Lung (tissue), 12 donors: Measurements from ENCODE around the gene ALPK1. TPM values are rescaled to one million over a fixed set of nuclear protein-coding genes. Genes with fewer than 3 reads are reported as not detected.

Experiments
- ATAC-seq: fragments of 200-7000 bp; cut with Tn5 transposase; one replicate; pipeline ENCODE4 v1.9.1; 2020; ENCODE audit warnings: moderate number of reproducible peaks; ENCODE audit not compliant: insufficient read depth, low FRiP score
- DNase-seq, 3 donors: peaks; one replicate each; pipeline ENCODE4 v3.0.0-alpha.2; 2013 to 2017
- H3K27ac ChIP-seq, 2 donors: one replicate each; pipeline ENCODE4 v1.5.1; 2013; ENCODE audit warnings: mild to moderate bottlenecking in 2 of 2, moderate library complexity in 2 of 2, control low read depth in 1 of 2, inconsistent platforms in 1 of 2, low read depth in 1 of 2, low read length in 1 of 2
- H3K27me3 ChIP-seq, 3 donors: one replicate each; pipeline ENCODE4 v1.5.1; 2013; ENCODE audit warnings: low read length in 2 of 3; ENCODE audit not compliant: control insufficient read depth in 3 of 3, insufficient read depth in 3 of 3
- H3K36me3 ChIP-seq, 4 donors: one replicate each; pipeline ENCODE4 v1.5.1; 2013; ENCODE audit warnings: low read length in 4 of 4, mild to moderate bottlenecking in 1 of 4, moderate library complexity in 1 of 4; ENCODE audit not compliant: control insufficient read depth in 4 of 4, insufficient read depth in 4 of 4
- H3K4me1 ChIP-seq, 5 donors: one replicate each; pipeline ENCODE4 v1.5.1; 2013; ENCODE audit warnings: low read length in 5 of 5, mild to moderate bottlenecking in 2 of 5, moderate library complexity in 1 of 5; ENCODE audit not compliant: control insufficient read depth in 5 of 5, insufficient read depth in 5 of 5
- H3K4me3 ChIP-seq: one replicate; pipeline ENCODE4 v1.5.1; 2013; ENCODE audit warnings: mild to moderate bottlenecking, control low read depth, moderate library complexity
- H3K9ac ChIP-seq, 2 donors: one replicate each; pipeline ENCODE4 v1.5.1; 2013; ENCODE audit warnings: low read length in 2 of 2, control low read depth in 1 of 2; ENCODE audit not compliant: insufficient read depth in 1 of 2
- H3K9me3 ChIP-seq, 4 donors: one replicate each; pipeline ENCODE4 v1.5.1; 2013; ENCODE audit warnings: low read length in 3 of 4, mild to moderate bottlenecking in 1 of 4, moderate library complexity in 1 of 4; ENCODE audit not compliant: control insufficient read depth in 4 of 4, insufficient read depth in 3 of 4
- WGBS, 2 donors: extraction: QIAGEN DNeasy Blood & Tissue Kit; methylation state at CpG; one replicate each; pipeline ENCODE4 v1.1.7; 2013; 5-methylcytosine and 5-hydroxymethylcytosine counted together
- polyA plus RNA-seq, 2 donors: library from polyadenylated mRNA; stranded (reverse); fragments of 200-250 nt; gene quantifications; one replicate each; pipeline ENCODE4 v1.2.1, GENCODE V29; 2013
- total RNA-seq, 2 donors: library from RNA; depleted of rRNA in 1 of 2; stranded (reverse); fragments of >200 nt in 1 of 2; gene quantifications; one replicate each; pipeline ENCODE4 v1.2.1, GENCODE V29; 2014 to 2021
- TF ChIP-seq, protein P1 (sequence below): IDR thresholded peaks from 2 replicates; pipeline ENCODE4 v1.5.1; 2012; ENCODE audit warnings: mild to moderate bottlenecking; ENCODE audit errors: control extremely low read depth, extremely low read depth
- donor health status: control.
- donor health status: control.
- donor health status: Bipolar disorder and iron deficiency.
- donor health status: healthy.
- donor health status: DM: yes; HTN: yes; CAD: no.

The ALPK1 gene
- total and polyA plus RNA-seq, 4 donors: 8.9 to 57.2 (median 23.4) TPM

DNA sequence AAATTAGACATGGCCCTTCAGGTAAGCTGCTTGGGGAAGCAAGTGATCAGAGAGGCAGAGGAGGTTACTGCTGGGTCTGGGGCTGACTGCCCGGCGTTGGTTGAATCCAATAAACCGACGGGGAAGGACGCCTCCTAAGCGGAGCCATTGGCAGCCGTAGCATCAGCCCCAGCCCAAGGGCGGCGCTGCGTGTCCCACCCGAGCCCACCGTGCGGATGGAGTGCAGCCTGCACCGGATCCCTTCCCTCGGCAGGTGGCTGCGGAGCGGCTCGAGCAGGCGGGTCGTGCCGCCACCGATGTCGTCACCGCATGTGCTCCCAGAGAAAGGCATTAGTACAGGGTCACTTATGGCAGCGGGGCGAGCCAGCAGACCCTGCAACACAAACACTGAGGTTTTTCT lies 82.1 kb downstream of the ALPK1 start:
- Histone ChIP-seq H3K9me3 (no peaks in the 10 kb centered on the region), H3K27me3 (no peaks in the 10 kb centered on the region), H3K36me3 (peaks cover 4 to 16% (median 7%) of the 10 kb centered on the region in 4 donors), H3K9ac (no peak overlapping the region), H3K4me3 (no peak overlapping the region), H3K27ac (no peak overlapping the region), H3K4me1 (no peaks in the 10 kb centered on the region)
- DNase-seq (peak; percentile 8 to 51 (median 21)), ATAC-seq (no peak)
- TF ChIP-seq, protein P1, sequence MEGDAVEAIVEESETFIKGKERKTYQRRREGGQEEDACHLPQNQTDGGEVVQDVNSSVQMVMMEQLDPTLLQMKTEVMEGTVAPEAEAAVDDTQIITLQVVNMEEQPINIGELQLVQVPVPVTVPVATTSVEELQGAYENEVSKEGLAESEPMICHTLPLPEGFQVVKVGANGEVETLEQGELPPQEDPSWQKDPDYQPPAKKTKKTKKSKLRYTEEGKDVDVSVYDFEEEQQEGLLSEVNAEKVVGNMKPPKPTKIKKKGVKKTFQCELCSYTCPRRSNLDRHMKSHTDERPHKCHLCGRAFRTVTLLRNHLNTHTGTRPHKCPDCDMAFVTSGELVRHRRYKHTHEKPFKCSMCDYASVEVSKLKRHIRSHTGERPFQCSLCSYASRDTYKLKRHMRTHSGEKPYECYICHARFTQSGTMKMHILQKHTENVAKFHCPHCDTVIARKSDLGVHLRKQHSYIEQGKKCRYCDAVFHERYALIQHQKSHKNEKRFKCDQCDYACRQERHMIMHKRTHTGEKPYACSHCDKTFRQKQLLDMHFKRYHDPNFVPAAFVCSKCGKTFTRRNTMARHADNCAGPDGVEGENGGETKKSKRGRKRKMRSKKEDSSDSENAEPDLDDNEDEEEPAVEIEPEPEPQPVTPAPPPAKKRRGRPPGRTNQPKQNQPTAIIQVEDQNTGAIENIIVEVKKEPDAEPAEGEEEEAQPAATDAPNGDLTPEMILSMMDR: no peak
- whole genome bisulfite sequencing, 2 donors: 72 to 87% methylated on average over 26 of the region's 26 CpGs

DNA sequence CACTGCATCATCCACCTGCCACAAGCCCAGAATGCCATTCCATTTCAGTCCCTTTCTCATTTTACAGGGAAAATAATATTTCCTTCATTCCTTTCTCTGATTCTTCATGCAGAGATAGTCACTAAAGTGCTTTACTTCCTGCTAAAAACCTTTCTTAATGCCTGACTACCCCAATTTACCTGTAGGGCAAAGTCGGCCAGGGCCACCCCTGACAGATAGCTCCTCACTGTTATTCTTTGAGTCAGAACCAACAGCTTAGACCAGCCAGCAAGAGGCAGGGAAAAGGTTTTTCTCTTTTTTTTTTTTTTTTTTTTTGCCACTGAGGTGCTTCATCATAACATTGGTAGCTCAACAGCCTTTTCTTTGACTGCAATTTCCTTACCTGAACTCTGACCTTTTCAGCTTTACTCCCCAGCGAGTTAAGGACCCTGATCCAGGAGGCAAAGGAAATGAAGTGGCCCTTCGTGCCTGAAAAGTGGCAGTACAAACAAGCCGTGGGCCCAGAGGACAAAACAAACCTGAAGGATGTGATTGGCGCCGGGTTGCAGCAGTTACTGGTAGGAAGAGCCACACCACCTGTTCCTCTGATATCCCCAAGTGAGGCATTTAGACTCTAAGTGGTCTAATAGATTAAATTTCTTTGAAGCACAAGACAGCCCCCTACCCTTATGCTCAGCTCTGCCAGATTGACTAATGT lies 85.0 kb downstream of the ALPK1 start:
- no peak for ATAC-seq
- H3K27ac ChIP-seq: no peak overlapping the region
- H3K36me3 ChIP-seq: peaks cover 4 to 16% (median 10%) of the 10 kb centered on the region in 4 donors
- DNase-seq: no peak
- no peak overlapping the region for H3K9ac ChIP-seq
- no peak overlapping the region for H3K4me3 ChIP-seq
- TF ChIP-seq, protein P1: no peak
- no peaks in the 10 kb centered on the region for H3K27me3 ChIP-seq
- WGBS, 2 donors: 63 to 79% methylated on average over 6 of the region's 6 CpGs
- H3K4me1 ChIP-seq: peaks cover 0 to 1% (median 0%) of the 10 kb centered on the region in 5 donors
- H3K9me3 ChIP-seq: no peaks in the 10 kb centered on the region

DNA sequence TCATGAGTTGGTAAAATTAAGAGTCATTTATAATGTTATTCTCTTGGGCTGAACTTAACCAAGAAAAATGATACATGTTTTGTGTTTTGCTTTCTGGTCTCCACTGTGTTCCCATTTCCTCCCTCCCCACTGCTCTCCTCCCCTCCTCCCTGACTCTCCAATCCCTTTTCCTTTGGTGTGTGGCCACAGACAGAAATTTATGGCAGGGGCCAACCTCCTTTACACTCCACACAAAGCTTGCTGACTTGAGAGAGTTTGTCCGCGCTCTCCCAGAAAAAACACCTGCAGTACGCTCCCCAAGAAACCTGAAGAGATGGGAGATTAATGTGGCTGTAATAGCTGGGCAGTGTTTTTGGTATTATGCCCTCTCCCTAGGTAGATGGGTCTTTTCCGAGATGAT lies 88.9 kb downstream of the ALPK1 start:
- TF ChIP-seq, protein P1: no peak
- ATAC-seq: no peak
- Histone ChIP-seq H3K4me1 (peaks cover 0 to 1% (median 0%) of the 10 kb centered on the region in 5 donors), H3K36me3 (peaks cover 4 to 11% (median 7%) of the 10 kb centered on the region in 4 donors), H3K27ac (no peak overlapping the region), H3K9me3 (no peaks in the 10 kb centered on the region), H3K27me3 (no peaks in the 10 kb centered on the region), H3K9ac (no peak overlapping the region), H3K4me3 (no peak overlapping the region)
- WGBS, 2 donors: 87 to 95% methylated on average over 4 of the region's 4 CpGs
- DNase-seq: no peak
